Measurements from ENCODE around the gene CBX4. TPM values are rescaled to one million over a fixed set of nuclear protein-coding genes. Genes with fewer than 3 reads are reported as not detected.

The CBX4 gene
- total and polyA plus RNA-seq, 2 of the 13 experiments (the other 11 are each of a cell fraction or from before 2014, with no cell fraction given): 25.8 to 50.8 TPM

GRCh38 chr17:79822583-79823124 lies 16.6 kb downstream of the CBX4 start (continued):
- TF ChIP-seq ETS1 (CRISPR knock-in tag; IDR thresholded peaks at IDR 0.05) (no peak), RFX3 (CRISPR knock-in tag; IDR thresholded peaks at IDR 0.05) (no peak), ZNF552 (CRISPR knock-in tag; IDR thresholded peaks at IDR 0.05; ENCODE audit: borderline replicate concordance) (no peak), ZFP41 (CRISPR knock-in tag; IDR thresholded peaks at IDR 0.05; ENCODE audit: borderline replicate concordance) (no peak), RXRB (CRISPR knock-in tag; IDR thresholded peaks at IDR 0.05; ENCODE audit: borderline replicate concordance) (peak; percentile 98), ZNF460 (CRISPR knock-in tag; IDR thresholded peaks at IDR 0.05; ENCODE audit: borderline replicate concordance) (peak; percentile 99), NFIC (IDR thresholded peaks at IDR 0.05; ENCODE audit: low read length) (0 out of 2 replicates have a peak, but pooled peaks have one; percentile 58), ZNF773 (CRISPR knock-in tag; IDR thresholded peaks at IDR 0.05; ENCODE audit: borderline replicate concordance) (no peak), ZBTB7B (CRISPR knock-in tag; IDR thresholded peaks at IDR 0.05) (peak; percentile 90), ZFX (CRISPR knock-in tag; IDR thresholded peaks at IDR 0.05; ENCODE audit: low read depth) (peak; percentile 70), CBFB (CRISPR knock-in tag; IDR thresholded peaks at IDR 0.05) (peak; percentile 88; the same call in 1 of the 2 replicates), SKIL (CRISPR knock-in tag; IDR thresholded peaks at IDR 0.05; ENCODE audit: borderline replicate concordance) (peak; percentile 81; the same call in 1 of the 2 replicates), CHCHD3 (CRISPR knock-in tag; IDR thresholded peaks at IDR 0.05) (no peak), POGZ (CRISPR knock-in tag; IDR thresholded peaks at IDR 0.05) (peak; percentile 74), MYC (CRISPR knock-in tag; IDR thresholded peaks at IDR 0.05; ENCODE audit: borderline replicate concordance) (peak; percentile 18; the same call in 1 of the 2 replicates), HDAC2 (CRISPR knock-in tag; IDR thresholded peaks at IDR 0.05) (peak; percentile 98), PATZ1 (CRISPR knock-in tag; IDR thresholded peaks at IDR 0.05) (peak; percentile 95), ISX (CRISPR knock-in tag; conservative IDR thresholded peaks at IDR 0.05) (no peak), JUND (CRISPR knock-in tag; IDR thresholded peaks at IDR 0.05) (no peak), SP140L (CRISPR knock-in tag; IDR thresholded peaks at IDR 0.05; ENCODE audit: borderline replicate concordance) (no peak), RFX5 (IDR thresholded peaks at IDR 0.05; ENCODE audit: low read depth, low read length) (no peak), ZNF224 (CRISPR knock-in tag; IDR thresholded peaks at IDR 0.05) (peak; percentile 24; the same call in 1 of the 2 replicates), ZKSCAN5 (CRISPR knock-in tag; IDR thresholded peaks at IDR 0.05) (no peak), PHF20 (CRISPR knock-in tag; IDR thresholded peaks at IDR 0.05) (no peak), ZMAT5 (CRISPR knock-in tag; IDR thresholded peaks at IDR 0.05; ENCODE audit: borderline replicate concordance, low read depth) (no peak), NCOA5 (CRISPR knock-in tag; IDR thresholded peaks at IDR 0.05) (no peak), ZNF550 (CRISPR knock-in tag; IDR thresholded peaks at IDR 0.05; ENCODE audit: borderline replicate concordance) (no peak)
